HepG2 (cell line): ENCODE data around the gene MTOR.
"Not testable (repeated sequence)": the region's sequence is repeated elsewhere in the genome, so short reads cannot be mapped to it uniquely, and the experiment has no call there.

Source experiments
- HIC2 ChIP-seq: sonication (generic); formaldehyde crosslinking; IDR thresholded peaks from 2 replicates; pipeline ENCODE4 v1.9.0; 2022; ENCODE audit warnings: low read depth, missing genetic modification reagents
- NFIC ChIP-seq: IDR thresholded peaks from 2 replicates; pipeline ENCODE4 v1.6.1; 2012; ENCODE audit warnings: mild to moderate bottlenecking, low read length, inconsistent platforms
- POLR2AphosphoS2 ChIP-seq: IDR thresholded peaks from 2 replicates; pipeline ENCODE4 v1.6.1; 2011; ENCODE audit warnings: low read depth, low read length, improper control_type of control experiment

GRCh38 chr1:11083784-11084183 is 178.6 kb downstream of the MTOR start:
- not testable (repeated sequence) for TF ChIP-seq POLR2AphosphoS2; HIC2 (CRISPR knock-in tag); NFIC
